ENCODE measurements around the gene LCN1. TPM values are rescaled to one million over a fixed set of nuclear protein-coding genes. Genes with fewer than 3 reads are reported as not detected.

The LCN1 gene
- total RNA-seq, 4 donors from 2014 or later = not detected

DNA sequence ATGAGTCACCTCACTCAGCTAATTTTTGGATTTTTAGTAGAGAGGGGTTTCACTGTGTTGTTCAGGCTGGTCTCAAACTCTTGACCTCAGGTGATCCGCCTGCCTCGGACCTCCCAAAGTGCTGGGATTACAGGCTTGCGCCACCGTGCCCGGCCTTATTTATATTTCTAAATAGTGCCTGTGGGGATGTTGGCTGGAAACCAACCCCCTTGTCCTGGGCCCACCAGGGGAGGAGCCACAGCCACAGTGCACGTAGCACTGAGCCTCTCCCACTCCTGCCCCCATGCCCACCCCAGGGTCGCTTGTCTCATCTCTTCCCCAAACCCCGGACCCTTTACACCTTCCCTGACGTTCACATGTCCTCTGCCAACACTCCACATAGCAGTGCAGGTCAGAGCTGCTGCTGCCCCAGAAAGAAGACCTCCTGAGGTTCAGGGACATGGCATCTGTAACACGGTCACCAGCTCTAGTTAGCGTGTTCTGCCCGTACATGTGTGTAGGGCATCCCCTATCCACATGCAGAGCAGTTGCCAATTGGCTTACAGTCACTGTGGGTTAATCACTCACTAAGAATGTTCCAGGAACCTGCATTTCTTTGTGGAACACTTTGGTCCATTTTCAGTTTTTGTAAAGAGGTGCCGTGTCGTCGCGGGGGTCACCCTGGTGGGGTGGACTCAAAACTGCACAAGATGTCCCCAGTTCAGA lies 30.9 kb upstream of the LCN1 start:
- TF ChIP-seq, protein P1, sequence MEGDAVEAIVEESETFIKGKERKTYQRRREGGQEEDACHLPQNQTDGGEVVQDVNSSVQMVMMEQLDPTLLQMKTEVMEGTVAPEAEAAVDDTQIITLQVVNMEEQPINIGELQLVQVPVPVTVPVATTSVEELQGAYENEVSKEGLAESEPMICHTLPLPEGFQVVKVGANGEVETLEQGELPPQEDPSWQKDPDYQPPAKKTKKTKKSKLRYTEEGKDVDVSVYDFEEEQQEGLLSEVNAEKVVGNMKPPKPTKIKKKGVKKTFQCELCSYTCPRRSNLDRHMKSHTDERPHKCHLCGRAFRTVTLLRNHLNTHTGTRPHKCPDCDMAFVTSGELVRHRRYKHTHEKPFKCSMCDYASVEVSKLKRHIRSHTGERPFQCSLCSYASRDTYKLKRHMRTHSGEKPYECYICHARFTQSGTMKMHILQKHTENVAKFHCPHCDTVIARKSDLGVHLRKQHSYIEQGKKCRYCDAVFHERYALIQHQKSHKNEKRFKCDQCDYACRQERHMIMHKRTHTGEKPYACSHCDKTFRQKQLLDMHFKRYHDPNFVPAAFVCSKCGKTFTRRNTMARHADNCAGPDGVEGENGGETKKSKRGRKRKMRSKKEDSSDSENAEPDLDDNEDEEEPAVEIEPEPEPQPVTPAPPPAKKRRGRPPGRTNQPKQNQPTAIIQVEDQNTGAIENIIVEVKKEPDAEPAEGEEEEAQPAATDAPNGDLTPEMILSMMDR (IDR thresholded peaks at IDR 0.05) = no peak
- TF ChIP-seq POLR2A (IDR thresholded peaks at IDR 0.05) (no peak), POLR2AphosphoS5 (IDR thresholded peaks at IDR 0.05) (no peak), EP300 (IDR thresholded peaks at IDR 0.05; ENCODE audit: low read depth) (no peak)
- Histone ChIP-seq H3K27me3 (no peaks in the 10 kb centered on the region), H3K9me3 (no peaks in the 10 kb centered on the region), H3K27ac (no peak overlapping the region), H3K4me3 (no peak overlapping the region), H3K4me1 (no peaks in the 10 kb centered on the region), H3K36me3 (peaks cover 0 to 27% (median 5%) of the 10 kb centered on the region in 4 donors)
- intact Hi-C loops (cut with DNase I; ENCODE audit: low total_unique reads) = no loop called here
- 84 to 91% methylated on average over 6 to 16 of the region's 16 CpGs for WGBS, 2 donors (ENCODE audit: low coverage in 1 of 2)
- no peak for DNase-seq
- in situ Hi-C loops (cut with MboI; ENCODE audit: low pct_ligation_motif_present in 1 of 4, low pct_unique_long_range_greater_than_20kb in 1 of 4, low sequenced_read_pairs in 3 of 4) = no loop called here

DNA sequence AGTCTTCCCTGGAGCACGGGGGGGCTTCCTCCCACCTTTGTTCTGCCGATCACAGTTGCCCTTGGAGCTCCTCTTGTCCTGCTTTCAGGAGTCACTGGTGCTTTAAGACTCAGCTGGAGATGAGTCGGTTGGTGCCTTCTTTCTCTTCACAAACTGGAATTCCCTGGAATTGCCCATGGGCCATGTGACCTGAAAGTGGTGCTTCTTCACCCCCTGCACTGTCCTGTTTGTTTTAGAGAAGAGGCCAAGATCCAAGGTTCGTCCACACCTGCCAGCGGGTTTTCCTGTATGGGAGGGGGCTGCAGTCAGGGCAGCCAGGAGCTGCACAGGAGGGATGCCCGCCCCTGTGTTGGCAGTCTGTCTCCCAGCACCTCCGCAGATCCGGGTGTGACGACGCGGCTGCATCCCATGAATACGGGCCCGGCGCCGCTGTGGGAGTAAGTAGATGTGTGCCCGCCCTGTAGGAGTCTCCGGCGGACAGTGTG lies 30.2 kb upstream of the LCN1 start:
- no peaks in the 10 kb centered on the region for H3K4me1 ChIP-seq
- TF ChIP-seq POLR2AphosphoS5 (IDR thresholded peaks at IDR 0.05) = no peak
- no peak for TF ChIP-seq POLR2A (IDR thresholded peaks at IDR 0.05)
- no peak for TF ChIP-seq EP300 (IDR thresholded peaks at IDR 0.05; ENCODE audit: low read depth)
- TF ChIP-seq, protein P1 (IDR thresholded peaks at IDR 0.05) = no peak
- H3K9me3 ChIP-seq = no peaks in the 10 kb centered on the region
- intact Hi-C loops (cut with DNase I; ENCODE audit: low total_unique reads) = no loop called here
- H3K27me3 ChIP-seq = no peaks in the 10 kb centered on the region
- in situ Hi-C loops (cut with MboI; ENCODE audit: low pct_ligation_motif_present in 1 of 4, low pct_unique_long_range_greater_than_20kb in 1 of 4, low sequenced_read_pairs in 3 of 4) = no loop called here
- no peak overlapping the region for H3K27ac ChIP-seq
- WGBS, 2 donors (ENCODE audit: low coverage in 1 of 2) = 70 to 88% methylated on average over 2 to 18 of the region's 18 CpGs
- H3K36me3 ChIP-seq = peaks cover 0 to 20% (median 2%) of the 10 kb centered on the region in 4 donors
- no peak overlapping the region for H3K4me3 ChIP-seq
- no peak for DNase-seq

DNA sequence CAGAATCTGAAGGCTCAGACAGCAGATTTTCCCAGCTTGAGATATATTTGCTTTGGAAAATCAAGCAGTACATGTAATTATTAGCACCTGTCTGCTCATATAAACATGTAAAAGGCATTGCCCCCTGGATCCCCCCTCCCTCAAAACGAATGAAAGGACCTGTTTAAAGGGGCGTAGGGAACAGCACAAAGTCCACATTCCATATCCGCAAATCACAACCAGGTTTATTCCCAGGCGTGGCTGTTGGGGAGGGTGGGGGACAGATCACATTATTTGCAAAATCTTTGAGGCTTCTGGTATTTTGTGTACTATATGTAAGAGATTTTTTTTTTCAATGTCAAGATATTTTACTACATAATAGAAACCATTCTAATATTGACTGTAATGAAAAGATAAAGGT lies 29.5 kb upstream of the LCN1 start:
- in situ Hi-C loops (cut with MboI; ENCODE audit: low pct_ligation_motif_present in 1 of 4, low pct_unique_long_range_greater_than_20kb in 1 of 4, low sequenced_read_pairs in 3 of 4) (no loop called here), intact Hi-C loops (cut with DNase I; ENCODE audit: low total_unique reads) (no loop called here)
- no peak overlapping the region for H3K4me3 ChIP-seq
- H3K4me1 ChIP-seq = no peaks in the 10 kb centered on the region
- H3K36me3 ChIP-seq = peaks cover 0 to 12% (median 0%) of the 10 kb centered on the region in 4 donors
- H3K9me3 ChIP-seq = no peaks in the 10 kb centered on the region
- TF ChIP-seq POLR2AphosphoS5 (IDR thresholded peaks at IDR 0.05) (no peak), EP300 (IDR thresholded peaks at IDR 0.05; ENCODE audit: low read depth) (no peak)
- no peak overlapping the region for H3K27ac ChIP-seq
- no peaks in the 10 kb centered on the region for H3K27me3 ChIP-seq
- DNase-seq = no peak
- 37 to 59% methylated on average over 2 to 4 of the region's 4 CpGs for whole genome bisulfite sequencing, 2 donors (ENCODE audit: low coverage in 1 of 2)

DNA sequence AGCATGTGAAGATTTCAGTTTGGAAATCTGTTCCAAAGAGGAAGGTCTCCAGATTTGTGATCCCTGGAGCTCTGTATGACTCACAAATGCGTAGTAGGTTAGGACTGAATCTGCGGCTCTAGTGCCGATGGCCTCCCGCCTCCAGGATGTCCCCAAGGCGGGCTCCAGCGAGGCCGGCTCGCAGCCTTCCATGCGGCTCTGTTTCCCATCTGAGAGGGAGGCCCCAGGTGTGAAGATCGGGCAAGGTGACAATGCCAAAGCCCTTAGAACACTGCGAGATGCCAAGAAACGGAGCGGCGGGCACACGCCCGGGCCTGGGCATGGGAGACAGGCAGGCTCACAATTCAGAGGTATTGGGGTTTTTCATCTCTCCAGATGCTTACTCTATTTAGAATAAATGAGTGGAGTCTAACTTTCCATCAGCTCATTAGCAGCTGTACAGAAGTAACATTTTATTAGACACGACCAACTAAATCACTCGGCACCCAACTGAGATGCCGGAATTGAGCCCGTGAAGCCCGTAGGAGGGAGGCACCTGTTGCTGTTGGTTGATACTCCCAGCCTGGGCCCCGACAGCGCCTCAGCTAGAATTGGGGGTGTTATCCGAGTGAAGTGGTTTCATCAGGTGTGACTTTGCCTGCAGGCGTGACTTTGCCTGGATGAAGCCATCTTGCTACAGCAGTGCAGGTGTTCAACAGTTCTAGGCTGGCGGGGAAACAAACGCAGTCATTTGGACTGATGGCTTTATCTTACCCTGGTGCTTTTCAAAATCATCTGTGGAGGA lies 28.2 kb upstream of the LCN1 start:
- TF ChIP-seq, protein P1 (IDR thresholded peaks at IDR 0.05) = no peak
- TF ChIP-seq POLR2A (IDR thresholded peaks at IDR 0.05) (no peak), EP300 (IDR thresholded peaks at IDR 0.05; ENCODE audit: low read depth) (no peak), POLR2AphosphoS5 (IDR thresholded peaks at IDR 0.05) (no peak)
- H3K36me3 ChIP-seq = peaks cover 0 to 6% (median 0%) of the 10 kb centered on the region in 4 donors
- no peak for DNase-seq
- H3K9me3 ChIP-seq = no peaks in the 10 kb centered on the region
- 92 to 93% methylated on average over 5 to 27 of the region's 27 CpGs for WGBS, 2 donors (ENCODE audit: low coverage in 1 of 2)
- in situ Hi-C loops (cut with MboI; ENCODE audit: low pct_ligation_motif_present in 1 of 4, low pct_unique_long_range_greater_than_20kb in 1 of 4, low sequenced_read_pairs in 3 of 4) = no loop called here
- no peak overlapping the region for H3K27ac ChIP-seq
- H3K4me3 ChIP-seq = no peak overlapping the region
- no peaks in the 10 kb centered on the region for H3K27me3 ChIP-seq
- no peaks in the 10 kb centered on the region for H3K4me1 ChIP-seq
- intact Hi-C loops (cut with DNase I; ENCODE audit: low total_unique reads) = no loop called here

Data from transverse colon (tissue), 4 donors.